PC-9 (cell line): ENCODE data around the gene CENPB. TPM values are rescaled to one million over a fixed set of nuclear protein-coding genes. Genes with fewer than 3 reads are reported as not detected.

ENCODE experiments used
- BruUV-seq: library from RNA; stranded (reverse); fragments of 400-500 nt; replicated peaks from 2 replicates; lab custom pipeline; 2021; lab: Mats Ljungman, UMichigan
- CTCF ChIA-PET: fragments of 300-600 bp; sonication (Branson Sonifier 250); formaldehyde crosslinking; loops from one replicate; lab custom pipeline; 2022; ENCODE audit warnings: antibody characterized with exemption; lab: Charles Lee
- POLR2A ChIA-PET: fragments of 300-600 bp; sonication (Branson Sonifier 250); formaldehyde crosslinking; loops from one replicate; lab custom pipeline; 2022; ENCODE audit warnings: antibody characterized with exemption; ENCODE audit not compliant: unreplicated experiment; lab: Charles Lee
- DNase-seq, 2 experiments: peaks; one replicate each; pipeline versions ENCODE4 v3.0.0 to v3.0.0-alpha.2; 2015 to 2022; ENCODE audit warnings: mixed read lengths in 1 of 2
- H2AFZ ChIP-seq: fragments of 200-600 bp; sonication (generic); 2 replicates; pipeline ENCODE4 v1.8.1; 2017; ENCODE audit warnings: antibody characterized with exemption
- H3F3A ChIP-seq: fragments of 200-600 bp; sonication (generic); 2 replicates; pipeline ENCODE4 v1.8.1; 2017; ENCODE audit warnings: antibody characterized with exemption, mild to moderate bottlenecking, low read depth; ENCODE audit not compliant: insufficient read depth
- H3K27ac ChIP-seq: fragments of 200-600 bp; sonication (generic); 2 replicates; pipeline ENCODE4 v1.6.1; 2016; ENCODE audit warnings: mixed run types
- H3K27me3 ChIP-seq: fragments of 200-600 bp; sonication (generic); 2 replicates; pipeline ENCODE4 v1.6.1; 2016; ENCODE audit warnings: low read depth, mixed run types; ENCODE audit not compliant: insufficient read depth
- H3K36me3 ChIP-seq: fragments of 200-600 bp; sonication (generic); 2 replicates; pipeline ENCODE4 v1.6.1; 2016; ENCODE audit warnings: low read depth, mixed run types
- H3K4me1 ChIP-seq: fragments of 200-600 bp; sonication (generic); replicated peaks from 2 replicates; pipeline ENCODE4 v1.6.1; 2016; ENCODE audit warnings: mixed run types; ENCODE audit not compliant: insufficient read depth
- H3K4me2 ChIP-seq: fragments of 200-600 bp; sonication (generic); 2 replicates; pipeline ENCODE4 v1.6.1; 2017; ENCODE audit warnings: mixed run types
- H3K4me3 ChIP-seq: fragments of 200-600 bp; sonication (generic); 2 replicates; pipeline ENCODE4 v1.6.1; 2016; ENCODE audit warnings: mixed run types
- H3K79me2 ChIP-seq: fragments of 200-600 bp; sonication (generic); 2 replicates; pipeline ENCODE4 v1.6.1; 2017; ENCODE audit warnings: low read depth, mixed run types
- H3K9me2 ChIP-seq: fragments of 200-600 bp; sonication (generic); 2 replicates; pipeline ENCODE4 v1.8.1; 2017; ENCODE audit warnings: mild to moderate bottlenecking; ENCODE audit not compliant: insufficient read depth
- H3K9me3 ChIP-seq: fragments of 200-600 bp; sonication (generic); 2 replicates; pipeline ENCODE4 v1.8.1; 2016; ENCODE audit warnings: low read depth; ENCODE audit not compliant: insufficient read depth
- H4K20me1 ChIP-seq: fragments of 200-600 bp; sonication (generic); 2 replicates; pipeline ENCODE4 v1.8.1; 2017; ENCODE audit not compliant: insufficient read depth
- CTCF ChIP-seq: fragments of 200-600 bp; sonication (generic); conservative IDR thresholded peaks from 2 replicates; pipeline ENCODE4 v1.6.1; 2017; ENCODE audit warnings: mixed run types, antibody characterized with exemption, mild to moderate bottlenecking, moderate library complexity
- EZH2 ChIP-seq: fragments of 200-600 bp; sonication (generic); IDR thresholded peaks from 2 replicates; pipeline ENCODE4 v1.8.0; 2017; ENCODE audit warnings: antibody characterized with exemption, low read depth
- intact Hi-C: fragments of 100-400 bp; cut with micrococcal nuclease; formaldehyde crosslinking; loops from one replicate; pipeline ENCODE4 v1.10.0; 2022; ENCODE audit not compliant: unreplicated experiment
- total RNA-seq: library from RNA; stranded (reverse); gene quantifications from 2 replicates; pipeline ENCODE4 v1.2.3, GENCODE V29; 2021

CENPB gene
- total RNA-seq, 1 experiment from 2014 or later: 70.8 TPM

- H3F3A ChIP-seq: peaks cover 10% of the 10 kb centered on the region; the same call in 1 of the 2 replicates
- no peaks in the 10 kb centered on the region for H4K20me1 ChIP-seq
- no peaks in the 10 kb centered on the region for H3K9me2 ChIP-seq
- DNase-seq: peak; percentile 70 to 89
- ChIA-PET POLR2A (interaction anchor here (0.6 kb wide), 4 partner anchors 15 to 1095 kb away, joined by 6 to 42 read pairs (median 14); no protein-coding TSS in a partner anchor), CTCF (interaction anchor here (0.6 to 1.5 kb wide), 6 partner anchors 10 to 127 kb away, joined by 3 to 10 read pairs (median 4); partner anchors contain the start of gene ADISSP)
- no peaks in the 10 kb centered on the region for H3K9me3 ChIP-seq
- no TSS peak for BruUV-seq
- no peaks in the 10 kb centered on the region for H3K79me2 ChIP-seq
- H2AFZ ChIP-seq: no peak overlapping the region
- peak overlapping the region; percentile 37; the same call in 1 of the 2 replicates for H3K4me3 ChIP-seq
- no peak overlapping the region for H3K27ac ChIP-seq
- no peaks in the 10 kb centered on the region for H3K36me3 ChIP-seq
- H3K27me3 ChIP-seq: no peaks in the 10 kb centered on the region
- H3K4me1 ChIP-seq: no peaks in the 10 kb centered on the region
- peak overlapping the region; percentile 74 for H3K4me2 ChIP-seq
- intact Hi-C loops: no loop called here
- TF ChIP-seq EZH2: no peak
Measured at GRCh38 chr20:3744806-3745685, 41.5 kb downstream of the CENPB start.

GRCh38 chr20:3744037-3744436 is 42.5 kb downstream of the CENPB start:
- no peaks in the 10 kb centered on the region for H4K20me1 ChIP-seq
- no peak overlapping the region for H3K27ac ChIP-seq
- no peaks in the 10 kb centered on the region for H3K36me3 ChIP-seq
- POLR2A ChIA-PET: no interaction called here
- no peaks in the 10 kb centered on the region for H3K9me2 ChIP-seq
- H3F3A ChIP-seq: peaks cover 10% of the 10 kb centered on the region; the same call in 1 of the 2 replicates
- TF ChIP-seq EZH2 (no peak), CTCF (no peak)
- CTCF ChIA-PET: interaction anchor here (1.0 to 1.5 kb wide), 2 partner anchors 11 to 283 kb away, joined by 4 to 10 read pairs; no protein-coding TSS in a partner anchor
- no peak overlapping the region for H3K4me3 ChIP-seq
- no TSS peak for BruUV-seq
- intact Hi-C loops: no loop called here
- no peak overlapping the region for H2AFZ ChIP-seq
- no peaks in the 10 kb centered on the region for H3K9me3 ChIP-seq
- H3K4me1 ChIP-seq: no peaks in the 10 kb centered on the region
- no peaks in the 10 kb centered on the region for H3K79me2 ChIP-seq
- no peaks in the 10 kb centered on the region for H3K27me3 ChIP-seq
- H3K4me2 ChIP-seq: no peak overlapping the region
- DNase-seq: no peak

- Histone ChIP-seq H3K79me2 (no peaks in the 10 kb centered on the region), H3K4me3 (no peak overlapping the region), H3K36me3 (no peaks in the 10 kb centered on the region), H3K4me2 (no peak overlapping the region), H3F3A (peaks cover 10% of the 10 kb centered on the region; the same call in 1 of the 2 replicates), H3K4me1 (no peaks in the 10 kb centered on the region), H2AFZ (no peak overlapping the region), H3K9me2 (no peaks in the 10 kb centered on the region), H3K9me3 (no peaks in the 10 kb centered on the region), H3K27me3 (no peaks in the 10 kb centered on the region), H4K20me1 (no peaks in the 10 kb centered on the region), H3K27ac (no peak overlapping the region)
- BruUV-seq: no TSS peak
- no peak for DNase-seq
- ChIA-PET POLR2A (interaction anchor here (0.7 kb wide), 2 partner anchors 102 to 137 kb away, joined by 7 to 13 read pairs; no protein-coding TSS in a partner anchor), CTCF (interaction anchor here (1.0 to 1.5 kb wide), 2 partner anchors 12 to 283 kb away, joined by 4 to 10 read pairs; no protein-coding TSS in a partner anchor)
- intact Hi-C loops: no loop called here
- TF ChIP-seq CTCF: no peak
- no peak for TF ChIP-seq EZH2
Measured at GRCh38 chr20:3743251-3743650, 43.3 kb downstream of the CENPB start.
